Measurements from ENCODE around the gene ALX1.

ALX1 gene

DNA sequence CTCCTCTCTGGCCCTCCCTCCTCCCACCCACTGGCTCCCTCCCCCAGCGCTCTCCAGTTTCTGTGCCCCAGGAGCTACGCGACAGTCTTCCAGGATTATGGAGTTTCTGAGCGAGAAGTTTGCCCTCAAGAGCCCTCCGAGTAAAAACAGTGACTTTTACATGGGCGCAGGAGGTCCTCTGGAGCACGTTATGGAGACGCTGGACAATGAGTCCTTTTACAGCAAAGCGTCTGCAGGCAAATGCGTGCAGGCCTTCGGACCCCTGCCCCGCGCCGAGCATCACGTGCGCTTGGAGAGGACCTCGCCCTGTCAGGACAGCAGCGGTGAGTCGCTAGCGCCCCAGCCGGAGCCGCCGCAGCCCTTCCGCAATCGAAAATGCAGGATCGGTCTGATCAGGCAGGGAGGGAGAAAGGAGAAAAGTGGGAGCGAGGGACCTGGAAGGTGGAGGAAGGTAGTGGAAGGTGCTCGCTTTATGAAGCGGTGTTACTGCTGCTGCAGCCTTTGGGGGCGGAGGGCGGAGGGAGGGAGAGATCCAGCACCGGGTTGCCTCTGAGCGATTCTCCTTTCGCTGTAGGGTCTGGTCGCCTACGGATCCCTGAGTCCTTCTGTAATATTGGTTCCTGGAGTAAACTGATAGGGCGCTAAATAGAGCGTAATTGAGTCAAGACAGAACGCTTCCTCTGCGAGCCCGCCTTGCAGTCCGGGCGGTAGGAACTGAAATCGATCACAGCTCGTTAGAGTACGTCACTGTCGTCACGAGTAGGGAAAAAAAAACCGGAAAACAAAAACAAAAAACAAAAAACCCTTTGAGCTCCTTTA is at the start of gene ALX1:
Gene ALX1 (plus strand): TSS at position 56 of the 819 bp plus-strand sequence. CDS start 42 bp downstream, at position 98.
- DNase-seq = no peak

DNA sequence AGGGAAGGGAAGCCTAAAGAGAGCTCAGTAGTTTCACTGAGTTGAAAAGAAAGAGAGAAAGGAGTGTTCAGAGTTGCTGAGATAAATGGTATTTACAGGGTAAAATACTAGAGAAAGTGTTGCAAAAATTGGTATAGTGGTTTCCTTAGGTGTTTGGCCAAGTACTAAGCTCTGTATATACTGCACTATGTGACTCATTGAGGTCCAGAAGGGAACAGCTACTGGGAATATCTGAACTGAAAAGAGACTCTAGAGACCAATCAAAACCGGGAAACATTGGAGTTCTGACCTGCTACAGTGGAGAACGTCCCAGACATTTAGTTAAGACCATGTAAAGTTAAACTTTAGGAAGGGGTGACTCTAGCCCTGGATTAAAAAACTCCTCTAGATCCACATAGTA is 42.7 kb upstream of the ALX1 start:
- no peak for DNase-seq

DNA sequence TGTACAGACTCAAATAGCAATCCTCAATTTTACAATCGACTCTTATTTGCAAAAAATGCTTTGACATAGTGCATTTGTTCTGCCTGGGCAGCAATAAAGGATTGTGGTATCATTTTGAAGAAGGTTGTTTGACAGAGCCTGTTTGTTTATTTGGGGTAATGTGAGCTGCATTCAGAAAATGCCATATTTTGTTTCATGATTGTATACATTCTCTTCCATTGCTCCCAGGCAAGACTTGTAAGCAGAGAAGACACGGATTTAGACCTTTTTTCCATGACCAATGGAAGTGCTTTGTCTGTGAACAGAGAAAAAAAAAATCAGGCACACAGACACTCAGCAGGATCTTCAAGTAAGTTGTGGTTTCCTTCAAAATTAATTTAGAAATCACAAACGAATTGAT is 35.5 kb upstream of the ALX1 start:
- no peak for DNase-seq

DNA sequence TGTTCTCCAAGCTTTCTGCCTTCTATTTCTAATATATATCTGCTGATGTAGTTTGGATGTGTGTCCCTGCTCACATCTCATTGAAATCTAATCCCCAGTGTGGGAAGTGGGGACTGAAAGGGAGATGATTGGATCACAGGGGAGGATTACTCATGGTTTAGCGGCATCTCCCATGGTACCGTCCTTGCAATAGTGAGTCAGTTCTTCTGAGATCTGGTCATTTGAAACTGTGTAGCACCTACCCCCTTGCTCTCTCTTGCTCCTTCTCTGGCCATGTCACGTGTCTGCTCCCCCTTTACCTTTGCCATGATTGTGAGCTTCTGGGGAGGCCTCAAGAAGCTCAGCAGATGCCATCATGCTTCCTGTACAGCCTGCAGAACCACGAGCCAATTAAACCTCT is 26.2 kb upstream of the ALX1 start:
- DNase-seq = no peak

DNA sequence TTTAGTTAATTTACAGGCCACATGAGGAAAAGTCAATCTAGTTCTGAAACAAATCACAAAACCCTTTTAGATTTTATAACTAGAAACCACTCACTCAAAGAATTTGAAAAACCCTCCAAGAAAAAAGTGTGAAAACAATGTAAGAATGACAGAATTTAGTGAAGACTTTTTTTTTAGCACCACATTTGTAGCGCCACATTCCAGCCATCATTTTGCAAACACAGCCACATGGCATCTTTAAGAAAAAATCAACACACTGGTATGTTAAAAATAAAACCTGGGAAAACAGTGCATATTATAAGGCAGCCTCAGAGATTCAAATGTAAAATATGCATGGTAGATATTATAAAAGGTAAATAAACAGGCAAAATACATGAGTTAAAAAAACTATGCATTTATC is 22.3 kb upstream of the ALX1 start:
- no peak for DNase-seq

DNA sequence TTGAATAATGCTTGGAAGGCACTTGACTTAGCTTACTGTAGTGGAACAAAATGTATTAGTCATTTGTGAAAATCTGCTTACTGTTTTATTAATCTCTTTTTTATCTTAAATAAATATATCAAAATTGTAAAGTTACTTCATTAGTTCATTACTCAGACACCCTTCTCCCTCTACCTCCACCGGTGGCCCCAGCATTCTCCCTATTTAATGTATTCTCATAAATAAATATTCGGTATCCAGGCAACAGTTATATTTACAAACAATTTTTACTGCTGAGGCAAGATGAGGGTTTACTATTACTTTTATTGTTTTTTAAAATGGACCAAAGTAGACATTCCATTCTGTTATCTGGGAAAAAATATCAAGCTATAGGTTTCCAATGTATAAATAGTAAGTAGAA is 19.6 kb upstream of the ALX1 start:
- DNase-seq = no peak

DNA sequence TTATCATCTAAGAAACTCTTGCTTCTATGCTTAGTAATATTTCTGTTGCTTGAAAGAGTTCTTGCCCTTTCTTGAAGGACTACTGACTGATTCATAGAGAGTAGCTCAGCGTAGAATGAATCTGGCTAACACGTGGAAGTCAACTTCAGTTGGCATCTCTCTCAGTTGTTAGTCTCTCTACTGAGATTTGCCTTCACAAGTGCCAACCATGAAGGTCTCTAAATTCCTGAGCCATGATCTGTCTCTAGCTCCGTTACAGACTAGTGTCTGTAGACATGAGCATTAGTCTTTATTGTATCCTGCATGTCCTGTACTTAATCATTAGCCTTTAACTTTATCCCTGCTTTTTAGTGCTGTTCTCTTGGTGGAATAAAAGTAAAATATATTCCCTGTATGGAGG is 19.1 kb upstream of the ALX1 start:
- no peak for DNase-seq

DNA sequence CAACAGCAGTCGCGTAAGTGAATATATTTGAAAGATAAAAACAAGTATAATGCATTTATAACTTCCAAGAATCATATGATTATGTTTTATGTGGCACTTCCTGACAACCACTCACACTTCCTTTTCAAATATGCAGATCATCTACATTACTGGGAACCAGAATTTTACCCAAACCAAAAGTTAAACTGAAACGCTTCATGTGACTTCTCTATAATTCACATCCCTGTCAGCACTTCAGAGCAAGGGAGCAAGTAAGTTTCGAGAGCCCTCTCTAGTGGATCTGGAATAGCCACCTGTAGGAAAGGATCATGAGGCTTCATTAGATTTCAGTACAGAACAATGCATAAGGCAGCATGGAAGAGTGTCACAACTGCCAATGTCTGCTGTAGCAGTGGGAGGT is 13.7 kb upstream of the ALX1 start:
- DNase-seq = no peak

DNA sequence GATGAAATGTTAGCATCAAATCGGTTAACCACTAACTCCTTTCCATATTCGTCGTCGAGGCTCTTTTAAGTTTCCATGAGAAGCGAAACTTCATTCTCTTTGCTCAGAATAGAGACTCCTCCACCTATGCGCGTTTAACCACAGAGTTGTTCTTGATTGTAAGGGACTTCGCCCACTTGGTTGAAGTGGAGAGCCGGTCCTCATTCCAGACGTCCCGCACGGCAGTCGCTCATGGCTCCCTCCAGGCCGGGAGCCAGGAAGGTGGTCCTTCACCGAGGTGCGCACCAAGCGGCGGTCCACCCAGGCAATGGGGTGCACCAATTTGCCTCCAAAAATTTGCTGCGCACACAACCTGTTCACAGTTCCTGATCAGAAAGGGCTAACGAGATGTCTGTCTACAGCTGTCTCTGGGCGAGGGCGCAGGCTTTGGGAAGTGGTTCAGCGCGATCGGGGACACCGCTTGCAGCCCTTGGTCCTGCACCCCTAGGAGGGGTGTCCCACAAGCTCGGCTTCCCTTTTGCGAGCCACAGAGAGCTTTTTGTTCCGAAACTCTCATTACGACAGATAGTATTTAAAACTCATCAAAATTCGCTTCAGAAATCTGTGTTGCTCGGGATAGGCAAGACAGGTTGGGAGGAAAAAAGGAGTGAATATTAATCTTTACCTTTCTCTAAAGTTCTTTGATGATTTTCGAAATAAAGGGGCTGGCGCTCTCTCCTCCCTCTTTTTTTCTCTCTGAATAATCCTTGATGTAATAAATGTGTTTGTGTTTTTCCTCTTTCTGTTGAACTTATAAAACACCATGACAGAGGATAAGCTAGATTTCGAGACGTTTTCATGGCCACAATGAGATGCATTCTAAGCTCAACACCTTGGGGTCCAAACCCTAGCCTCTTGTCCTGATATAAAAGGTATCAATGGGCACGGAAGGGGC is 6.4 kb upstream of the ALX1 start:
- DNase-seq = no peak

DNA sequence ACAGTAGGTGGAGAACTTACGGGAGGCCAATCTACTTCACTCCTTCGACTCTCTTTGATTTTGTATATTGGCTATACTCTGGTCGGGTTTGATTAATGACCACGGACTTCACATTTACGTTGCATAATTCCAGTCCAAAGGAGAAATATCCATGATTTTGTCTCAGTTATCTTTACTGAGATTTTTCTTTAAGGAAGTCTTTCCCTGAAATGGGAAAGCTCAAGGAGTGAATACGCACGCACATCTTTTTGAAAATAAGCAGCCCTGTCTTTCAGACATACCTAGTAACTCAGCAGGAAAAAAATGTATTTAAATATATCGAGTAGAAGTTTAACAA is 5.7 kb upstream of the ALX1 start:
- no peak for DNase-seq

DNA sequence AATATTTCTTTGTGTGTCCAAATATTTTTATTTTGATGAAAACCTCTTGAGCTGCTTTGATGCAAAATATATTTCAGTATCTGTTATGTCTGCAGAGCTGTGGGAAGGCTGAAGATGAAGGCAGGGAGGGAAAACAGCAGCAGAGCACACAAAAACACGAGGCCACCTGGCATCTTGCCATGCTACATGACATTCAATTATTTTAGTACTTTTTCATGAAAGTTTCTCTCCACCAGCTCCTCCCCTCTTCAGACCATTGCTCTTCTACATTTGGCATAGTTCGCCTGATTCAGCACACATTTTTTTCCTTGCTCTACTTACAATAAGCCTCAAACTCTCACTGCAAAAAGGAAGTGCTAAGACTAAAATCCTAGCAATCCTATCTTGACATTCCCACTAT is 4.6 kb upstream of the ALX1 start:
- DNase-seq = no peak

DNA sequence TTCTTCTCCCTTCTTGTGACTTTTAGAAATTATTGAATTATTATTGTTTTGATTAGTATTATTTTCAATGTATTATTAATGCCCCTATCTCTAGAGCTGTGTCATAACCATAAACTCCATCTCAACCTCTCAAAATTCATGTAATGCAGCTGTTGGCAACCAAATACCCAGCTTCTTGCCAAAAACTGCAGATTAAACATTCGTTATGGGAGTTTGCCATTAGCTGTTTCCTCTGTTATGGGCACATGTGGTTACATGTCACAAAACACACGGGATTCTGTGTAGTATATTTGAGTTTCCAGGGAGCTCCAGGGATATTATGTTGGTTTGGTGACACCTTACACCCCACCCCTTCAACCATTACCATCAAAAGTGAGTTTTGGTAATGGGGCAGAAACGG is 2.8 kb upstream of the ALX1 start:
- no peak for DNase-seq

DNA sequence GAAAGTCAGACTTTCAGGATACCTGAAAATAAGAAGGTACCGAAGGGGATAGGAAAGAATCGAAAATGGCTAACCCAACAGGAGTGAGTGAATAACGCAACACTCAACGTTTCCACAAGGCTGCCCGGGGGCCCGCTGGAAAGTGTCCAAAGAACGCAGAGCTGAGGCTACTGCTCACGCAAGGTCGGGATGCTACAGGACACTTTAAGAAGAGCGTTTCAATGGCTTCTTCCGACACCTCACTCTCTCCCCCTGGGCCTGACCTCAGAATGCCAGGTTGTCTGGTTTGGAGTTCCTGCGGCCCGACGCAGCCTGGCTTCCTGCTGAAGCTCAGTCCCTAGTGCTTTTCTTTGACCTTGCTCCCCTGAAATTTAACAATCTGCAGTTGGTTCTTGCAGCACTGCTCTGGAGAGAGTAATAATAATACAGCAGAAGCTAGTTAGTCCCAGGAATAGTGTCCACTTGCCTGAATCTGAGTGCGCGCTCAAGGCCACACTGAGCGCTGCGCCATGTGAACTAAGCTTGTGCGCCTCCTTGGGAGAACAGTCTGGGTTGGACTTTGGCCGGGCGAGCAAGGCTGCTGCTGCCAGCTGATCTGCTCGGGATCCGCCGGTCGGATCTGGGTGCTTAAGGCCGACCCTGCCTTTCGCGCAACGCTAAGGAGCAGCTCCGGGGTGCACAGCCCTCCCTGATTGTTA is 2.0 kb upstream of the ALX1 start:
- no peak for DNase-seq

DNA sequence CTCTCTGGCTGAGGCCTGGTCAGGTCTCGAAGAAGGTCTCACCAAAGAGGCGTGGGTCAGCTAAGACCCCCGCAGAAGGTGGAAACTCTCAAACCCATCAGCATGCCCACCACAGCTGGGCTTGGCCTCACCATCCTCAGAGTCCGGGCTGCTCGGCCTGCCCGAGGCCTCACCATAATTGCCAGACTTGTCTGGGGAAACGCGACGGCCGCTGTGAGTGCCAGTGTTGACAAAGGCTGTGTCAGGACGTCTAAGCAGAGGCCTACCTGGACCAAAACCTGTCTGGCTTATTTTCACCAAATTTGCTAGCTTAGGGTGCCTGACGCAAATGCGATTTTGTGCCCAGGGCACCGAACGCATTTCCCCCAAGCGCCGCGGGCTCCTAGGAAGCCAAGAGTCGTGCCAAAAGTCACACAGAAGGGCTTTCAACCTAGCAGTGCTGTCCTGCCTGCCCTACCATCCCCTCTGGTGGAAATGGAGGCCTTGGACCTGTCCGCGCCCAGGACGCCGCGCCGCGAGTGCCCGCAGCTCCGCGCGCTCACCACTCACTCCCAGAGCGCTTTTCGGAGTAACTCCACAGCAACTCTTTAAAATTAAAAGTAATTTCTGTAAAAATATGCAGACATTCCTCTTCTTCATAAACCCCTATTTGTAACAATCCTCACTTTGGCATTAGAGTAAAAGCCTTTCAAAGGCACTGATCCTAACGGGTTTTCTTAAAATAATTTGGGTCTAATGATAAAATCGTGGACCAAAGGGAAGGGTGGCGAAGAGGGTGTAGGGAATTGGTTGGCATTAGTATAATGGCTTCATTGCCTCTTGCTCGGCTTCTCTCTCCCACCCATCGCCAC is 1.2 kb upstream of the ALX1 start:
- no peak for DNase-seq

DNA sequence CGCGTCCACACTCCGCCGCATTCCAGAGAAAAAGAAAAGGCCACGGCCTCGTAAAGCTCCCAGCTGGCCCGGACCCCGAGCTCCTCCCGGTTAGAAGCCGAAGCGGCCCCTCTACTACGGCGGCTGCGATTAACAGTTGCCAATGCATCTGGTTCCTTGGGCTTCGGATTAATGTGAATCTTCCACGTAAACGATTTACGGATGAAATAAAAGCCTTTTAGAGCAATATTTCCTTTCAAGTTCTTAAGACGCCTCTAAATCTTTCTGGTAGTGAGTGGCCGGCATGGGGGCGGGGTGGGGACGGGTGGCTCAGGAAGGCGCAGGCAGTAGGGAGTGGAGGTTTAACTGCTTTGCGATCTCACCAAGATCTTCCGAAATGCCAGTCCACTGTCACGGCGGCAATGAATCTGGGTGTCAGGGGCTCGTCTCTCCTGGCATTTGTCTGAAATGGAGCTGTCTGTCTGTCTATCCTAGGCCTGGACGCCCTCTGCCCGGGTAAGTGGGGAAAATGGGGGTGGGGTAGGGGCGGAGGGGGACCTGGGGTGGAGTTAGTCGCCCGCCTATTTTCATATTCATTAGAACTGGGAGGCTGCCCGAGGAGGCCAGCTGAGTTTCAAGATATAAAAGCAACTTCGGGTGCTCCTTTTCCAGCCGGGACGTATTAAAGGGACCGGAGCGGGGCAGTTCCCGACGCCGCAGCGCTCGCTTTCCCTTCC is 413 bp upstream of the ALX1 start:
- no peak for DNase-seq

DNA sequence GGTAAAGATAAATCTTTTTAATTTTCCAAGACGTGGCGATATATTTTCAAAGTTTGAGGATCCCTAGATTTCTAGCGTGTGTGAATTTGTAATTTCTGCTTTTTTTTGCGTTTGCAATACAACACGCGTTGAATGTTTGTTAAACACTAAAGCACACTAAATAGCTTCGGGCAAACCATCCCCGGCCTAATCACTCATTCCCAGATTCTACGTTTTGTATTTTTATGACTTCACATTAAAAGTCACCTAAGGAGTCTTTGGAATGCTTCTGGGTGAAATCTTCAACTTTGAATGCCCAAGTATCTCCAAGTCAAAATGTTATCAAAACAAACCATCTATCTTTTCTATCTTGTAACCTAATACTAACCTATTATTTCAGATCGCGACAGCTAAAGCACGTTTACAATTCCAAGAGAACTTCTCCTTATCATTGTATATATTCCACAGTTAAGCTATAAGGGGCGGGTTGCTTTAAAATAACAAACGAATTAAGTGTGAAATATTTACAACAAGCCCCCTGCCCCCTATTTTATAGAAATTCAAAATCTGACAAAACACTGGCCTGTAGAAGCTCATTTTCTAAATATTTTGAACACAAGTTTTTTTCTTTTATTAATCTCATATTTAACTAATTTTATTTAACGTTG is 1.1 kb downstream of the ALX1 start:
- DNase-seq = no peak

DNA sequence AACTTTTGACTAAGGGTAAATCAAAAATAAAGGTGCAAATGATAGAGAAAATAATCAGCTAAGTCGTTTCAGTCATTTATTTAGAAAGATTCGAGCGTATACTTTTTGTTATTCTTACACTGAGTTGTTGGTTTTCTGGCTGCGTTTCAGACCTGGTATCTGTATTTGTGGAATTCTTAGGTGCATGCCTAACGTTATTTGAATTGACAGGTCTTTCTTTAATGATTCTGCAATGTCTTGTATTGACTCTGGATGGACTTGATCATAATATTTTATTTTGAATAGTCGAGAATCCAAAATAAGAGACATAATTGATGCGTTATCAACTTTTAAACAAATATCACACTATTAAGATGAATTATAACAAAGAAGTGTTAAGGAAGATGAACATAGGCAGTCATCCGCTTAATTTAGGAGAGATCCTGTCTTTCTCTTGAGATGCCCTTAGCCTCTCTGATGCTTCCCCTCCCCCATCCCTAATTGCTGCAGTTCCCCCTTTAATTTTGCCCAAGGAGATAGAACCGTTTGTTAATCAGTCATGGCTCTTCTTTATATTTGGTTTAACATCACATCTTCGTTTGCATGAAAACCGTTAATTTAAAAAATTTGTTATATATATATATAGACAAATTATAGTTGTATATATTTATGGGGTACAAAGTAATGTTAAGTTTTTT is 1.8 kb downstream of the ALX1 start:
- no peak for DNase-seq

DNA sequence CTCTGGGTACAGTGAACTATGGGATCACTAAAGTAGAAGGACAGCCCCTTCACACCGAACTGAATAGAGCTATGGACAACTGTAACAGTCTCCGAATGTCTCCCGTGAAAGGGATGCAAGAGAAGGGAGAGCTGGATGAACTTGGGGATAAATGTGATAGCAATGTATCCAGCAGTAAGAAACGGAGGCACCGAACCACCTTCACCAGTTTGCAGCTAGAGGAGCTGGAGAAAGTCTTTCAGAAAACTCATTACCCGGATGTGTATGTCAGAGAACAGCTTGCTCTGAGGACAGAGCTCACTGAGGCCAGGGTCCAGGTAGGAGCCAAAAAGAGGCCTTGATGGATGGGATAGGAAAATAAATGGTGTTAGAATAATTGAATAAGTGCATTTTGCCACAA is 3.5 kb downstream of the ALX1 start:
- no peak for DNase-seq

DNA sequence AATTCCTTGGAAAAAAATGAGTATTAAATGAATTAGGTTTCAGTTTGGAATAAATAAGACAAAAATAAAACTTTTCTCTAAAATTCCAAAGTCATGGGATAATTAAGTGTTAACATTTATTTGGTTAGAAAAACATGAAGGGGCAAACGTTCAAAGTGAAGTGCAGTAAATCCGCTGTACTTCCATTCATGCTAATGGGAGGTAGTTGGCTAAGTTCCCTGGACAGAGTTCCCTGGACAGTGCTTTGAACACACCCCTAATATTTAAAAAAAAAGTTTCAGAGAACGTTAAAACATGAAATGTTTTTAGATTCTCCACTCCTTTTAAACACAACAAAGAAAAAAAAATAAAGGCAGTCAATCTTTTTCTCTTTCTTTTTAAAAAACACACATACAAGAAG is 16.3 kb downstream of the ALX1 start:
- no peak for DNase-seq

DNA sequence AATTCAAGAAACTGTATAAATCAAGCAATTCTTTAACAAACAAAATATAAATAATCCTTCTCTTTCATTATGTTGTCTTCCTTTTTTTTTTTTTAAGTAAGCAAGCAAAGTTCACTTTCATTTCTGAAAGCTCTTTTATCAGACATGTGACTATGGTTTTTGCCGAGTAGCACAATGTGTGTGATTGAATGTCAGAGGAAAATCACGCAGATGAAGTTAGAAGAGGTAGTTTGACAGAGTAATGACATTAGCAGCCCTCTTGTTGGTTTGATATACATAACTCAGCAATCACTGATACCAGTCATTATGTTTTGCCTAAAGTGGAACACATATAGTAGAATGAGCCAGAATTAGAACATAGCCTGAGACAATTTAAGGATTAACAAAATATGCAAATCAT is 19.0 kb downstream of the ALX1 start:
- no peak for DNase-seq

DNA sequence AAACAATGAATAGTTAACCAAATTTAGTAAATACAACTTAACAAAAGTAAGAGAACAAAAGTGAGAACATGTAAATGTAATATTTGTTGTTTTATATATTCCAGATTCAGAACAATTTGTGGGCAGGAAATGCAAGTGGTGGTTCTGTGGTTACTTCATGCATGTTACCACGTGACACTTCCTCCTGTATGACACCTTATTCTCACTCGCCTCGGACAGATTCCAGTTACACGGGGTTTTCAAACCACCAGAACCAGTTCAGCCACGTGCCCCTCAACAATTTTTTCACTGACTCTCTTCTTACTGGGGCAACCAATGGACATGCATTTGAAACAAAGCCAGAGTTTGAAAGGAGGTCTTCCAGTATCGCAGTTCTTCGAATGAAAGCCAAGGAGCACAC is 21.0 kb downstream of the ALX1 start:
- no peak for DNase-seq
